Mucosa of rectum (tissue), 2 donors: ENCODE measurements around the gene CEP350.

Experiments
- H3K27ac ChIP-seq, 2 donors: one replicate each; pipeline ENCODE4 v1.7.0; 2013; ENCODE audit warnings: inconsistent platforms in 2 of 2, low read depth in 2 of 2, low read length in 2 of 2
- H3K27me3 ChIP-seq, 2 donors: one replicate each; pipeline ENCODE4 v1.7.0; 2013; ENCODE audit warnings: low read length in 2 of 2; ENCODE audit not compliant: control insufficient read depth in 2 of 2, insufficient read depth in 2 of 2
- H3K36me3 ChIP-seq, 2 donors: one replicate each; pipeline ENCODE4 v1.7.0; 2013; ENCODE audit warnings: low read length in 2 of 2; ENCODE audit not compliant: control insufficient read depth in 2 of 2, insufficient read depth in 2 of 2
- H3K4me1 ChIP-seq, 2 donors: one replicate each; pipeline ENCODE4 v1.7.0; 2013; ENCODE audit warnings: low read length in 2 of 2, mild to moderate bottlenecking in 1 of 2; ENCODE audit not compliant: control insufficient read depth in 2 of 2, insufficient read depth in 2 of 2
- H3K4me3 ChIP-seq, 2 donors: one replicate each; pipeline ENCODE4 v1.7.0; 2013; ENCODE audit warnings: low read length in 2 of 2
- H3K9ac ChIP-seq, 2 donors: one replicate each; pipeline ENCODE4 v1.7.0; 2013; ENCODE audit warnings: low read length in 2 of 2, low read depth in 1 of 2, mild to moderate bottlenecking in 1 of 2
- H3K9me3 ChIP-seq, 2 donors: one replicate each; pipeline ENCODE4 v1.7.0; 2013; ENCODE audit warnings: low read length in 2 of 2; ENCODE audit not compliant: control insufficient read depth in 2 of 2
- donor health status: healthy.
- donor health status: Normal muscosa, but diverticular disease.

CEP350 gene

DNA sequence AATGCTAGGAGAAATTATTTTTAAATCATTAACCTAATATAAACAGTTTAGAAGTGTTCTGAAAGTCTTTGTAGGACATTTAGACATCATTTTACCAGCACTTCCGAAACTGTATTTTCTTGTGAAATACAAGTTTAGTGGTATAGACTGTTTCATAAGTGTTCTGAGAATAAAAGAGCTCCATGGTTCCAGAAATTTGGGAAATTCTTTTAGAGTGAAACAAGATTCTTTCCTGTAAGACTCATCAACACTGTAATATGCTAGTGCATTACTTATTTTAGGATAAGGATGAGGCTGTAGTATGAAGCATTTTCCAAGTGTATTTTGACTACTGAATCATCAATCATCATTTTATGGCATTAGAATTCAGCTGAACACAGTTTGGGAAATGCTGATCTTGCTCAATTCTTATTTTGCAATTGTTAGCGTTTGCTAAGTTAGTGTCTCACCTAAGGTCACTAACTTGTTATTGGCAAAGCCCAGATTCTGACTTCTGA, 73.4 kb downstream of the CEP350 start:
- no peak overlapping the region for H3K9ac ChIP-seq
- H3K27me3 ChIP-seq = no peaks in the 10 kb centered on the region
- no peak overlapping the region for H3K27ac ChIP-seq
- H3K9me3 ChIP-seq = no peaks in the 10 kb centered on the region
- no peak overlapping the region for H3K4me3 ChIP-seq
- H3K4me1 ChIP-seq = no peaks in the 10 kb centered on the region
- peaks cover 31 to 42% of the 10 kb centered on the region in 2 donors for H3K36me3 ChIP-seq

DNA sequence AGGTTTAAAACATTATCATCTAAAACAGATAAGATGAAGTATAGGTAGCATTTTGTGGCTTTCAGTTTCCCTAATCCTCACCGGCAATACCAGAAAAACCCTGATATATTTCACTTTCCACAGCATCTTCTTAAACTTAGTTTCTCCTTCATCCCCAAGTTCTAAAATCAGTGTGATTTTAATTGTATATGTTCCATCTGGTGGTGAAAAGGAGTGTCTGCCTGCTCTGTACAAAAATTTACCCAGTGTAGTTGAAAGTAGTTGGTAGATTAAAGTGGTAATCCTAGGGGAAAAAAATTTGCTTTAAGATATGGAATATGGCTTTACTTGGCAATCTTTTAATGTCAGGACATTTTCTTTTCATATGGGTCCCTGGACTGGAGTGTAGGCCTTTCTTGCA, 74.3 kb downstream of the CEP350 start:
- H3K9ac ChIP-seq = no peak overlapping the region

DNA sequence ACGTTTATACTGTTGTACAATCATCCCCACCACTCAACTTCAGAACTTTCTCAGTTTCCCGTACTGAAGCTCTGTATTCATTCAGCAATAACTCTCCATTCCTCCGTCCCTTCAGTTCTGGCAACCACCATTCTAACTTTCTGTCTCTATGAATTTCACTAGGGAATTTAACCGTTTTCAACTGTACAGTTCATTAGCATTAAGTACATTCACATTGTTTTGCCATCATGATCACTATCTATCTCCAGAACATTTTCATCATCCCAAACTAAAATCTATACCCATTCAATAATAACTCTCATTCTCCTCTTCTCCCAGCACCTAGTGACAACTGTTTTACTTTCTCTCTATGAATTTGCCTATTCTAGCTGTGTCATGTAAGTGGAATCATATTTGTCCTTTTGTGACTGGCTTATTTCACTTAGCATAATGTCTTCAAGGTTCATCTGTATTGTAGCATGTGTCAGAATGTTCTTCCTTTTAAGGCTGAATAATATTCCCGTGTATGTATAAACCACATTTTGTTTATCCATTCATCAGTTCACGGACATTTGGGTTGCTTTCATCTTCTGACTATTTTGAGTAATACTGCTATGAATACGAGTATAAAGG, 75.0 kb downstream of the CEP350 start:
- H3K4me3 ChIP-seq = no peak overlapping the region
- H3K36me3 ChIP-seq = peaks cover 33 to 44% of the 10 kb centered on the region in 2 donors
- H3K9me3 ChIP-seq = no peaks in the 10 kb centered on the region
- H3K4me1 ChIP-seq = no peaks in the 10 kb centered on the region
- no peaks in the 10 kb centered on the region for H3K27me3 ChIP-seq
- no peak overlapping the region for H3K9ac ChIP-seq
- no peak overlapping the region for H3K27ac ChIP-seq

More for the DNA sequence above, 74.3 kb downstream of the CEP350 start:
- peaks cover 30 to 41% of the 10 kb centered on the region in 2 donors for H3K36me3 ChIP-seq
- no peaks in the 10 kb centered on the region for H3K27me3 ChIP-seq
- no peaks in the 10 kb centered on the region for H3K4me1 ChIP-seq
- no peak overlapping the region for H3K27ac ChIP-seq
- no peak overlapping the region for H3K4me3 ChIP-seq
- no peaks in the 10 kb centered on the region for H3K9me3 ChIP-seq

DNA sequence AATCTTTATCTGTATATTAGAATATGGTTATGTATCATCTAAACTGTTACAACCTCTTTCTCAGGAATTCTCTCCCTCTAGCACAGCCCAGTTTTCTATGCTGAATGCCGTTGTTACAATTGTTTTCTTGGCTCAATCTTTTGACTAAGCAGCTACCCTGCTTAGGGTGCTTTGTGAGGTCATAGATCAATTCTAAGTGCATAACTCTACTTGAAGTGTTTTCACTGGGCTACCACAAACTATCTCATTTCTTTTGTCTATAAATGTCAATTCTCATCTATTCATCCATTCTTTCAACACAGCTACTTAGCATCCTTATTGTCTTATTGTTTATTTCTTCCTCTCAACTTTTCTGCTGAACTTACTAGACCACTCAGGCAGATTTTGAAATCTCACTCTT, 77.1 kb downstream of the CEP350 start:
- Histone ChIP-seq H3K4me1 (no peaks in the 10 kb centered on the region), H3K27me3 (no peaks in the 10 kb centered on the region), H3K9ac (no peak overlapping the region), H3K9me3 (no peaks in the 10 kb centered on the region), H3K27ac (no peak overlapping the region), H3K36me3 (peaks cover 46 to 48% of the 10 kb centered on the region in 2 donors), H3K4me3 (no peak overlapping the region)

DNA sequence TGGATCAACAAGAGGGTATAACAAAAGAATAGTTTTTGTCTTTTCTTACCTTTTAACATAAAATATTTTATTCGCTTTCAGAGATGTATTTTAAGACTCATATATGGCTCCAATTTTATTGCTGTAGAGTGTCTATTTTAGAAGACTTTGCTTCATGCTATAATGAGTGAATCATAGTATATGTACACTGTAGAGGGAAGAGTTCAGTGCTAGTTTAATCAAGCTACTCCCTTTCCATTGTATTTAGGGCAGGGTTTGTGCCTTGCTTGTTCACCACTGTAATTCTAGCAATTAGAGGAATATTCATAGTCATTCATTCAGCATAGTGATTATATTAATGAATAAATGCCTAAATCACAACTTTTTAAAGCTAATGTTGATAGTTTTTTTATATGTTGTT, 78.8 kb downstream of the CEP350 start:
- H3K9ac ChIP-seq = no peak overlapping the region
- no peaks in the 10 kb centered on the region for H3K4me1 ChIP-seq
- no peaks in the 10 kb centered on the region for H3K9me3 ChIP-seq
- peaks cover 42 to 48% of the 10 kb centered on the region in 2 donors for H3K36me3 ChIP-seq
- no peak overlapping the region for H3K27ac ChIP-seq
- no peak overlapping the region for H3K4me3 ChIP-seq
- H3K27me3 ChIP-seq = no peaks in the 10 kb centered on the region

DNA sequence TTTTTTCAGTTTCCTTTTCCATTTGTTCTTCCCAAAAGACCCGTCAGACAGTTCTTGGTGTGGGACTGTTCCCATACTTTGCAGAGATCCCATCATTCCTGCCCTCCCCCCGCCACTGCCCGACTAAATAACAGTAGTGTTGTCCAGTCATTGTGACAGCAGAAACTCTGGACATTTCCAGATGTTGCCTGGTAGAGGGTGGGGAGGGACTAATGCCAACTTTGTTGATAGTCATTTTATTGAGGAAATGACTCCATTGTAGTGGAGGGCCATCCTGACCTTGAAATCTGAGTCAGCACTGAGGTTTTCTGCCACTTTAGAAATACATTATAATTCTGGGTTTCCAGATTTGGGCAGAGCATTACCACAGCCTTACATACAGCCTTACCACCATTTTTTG, 85.4 kb downstream of the CEP350 start:
- no peaks in the 10 kb centered on the region for H3K9me3 ChIP-seq
- no peak overlapping the region for H3K4me3 ChIP-seq
- H3K27me3 ChIP-seq = no peaks in the 10 kb centered on the region
- peaks cover 54 to 57% of the 10 kb centered on the region in 2 donors for H3K36me3 ChIP-seq
- H3K27ac ChIP-seq = no peak overlapping the region
- H3K9ac ChIP-seq = no peak overlapping the region
- H3K4me1 ChIP-seq = no peaks in the 10 kb centered on the region

DNA sequence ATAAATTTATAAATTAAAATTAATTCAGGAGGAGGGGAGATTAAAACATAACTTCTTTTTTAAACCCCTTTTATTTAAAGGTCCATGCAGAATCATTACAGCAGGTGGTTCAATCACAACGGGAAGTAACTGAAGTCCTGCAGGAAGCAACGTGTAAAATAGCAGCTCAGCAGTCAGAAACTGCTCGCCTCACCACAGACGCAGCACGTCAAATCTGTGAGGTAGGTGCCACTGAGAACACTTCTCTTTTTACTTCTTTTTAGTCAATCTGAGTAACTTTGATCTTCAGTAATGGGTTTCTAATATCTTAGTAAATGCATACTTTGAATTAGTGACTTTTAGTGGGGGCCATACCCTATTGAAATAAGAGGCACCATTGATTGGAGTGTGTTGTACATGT, 87.0 kb downstream of the CEP350 start:
- Histone ChIP-seq H3K27me3 (no peaks in the 10 kb centered on the region), H3K4me3 (no peak overlapping the region), H3K27ac (no peak overlapping the region), H3K9ac (no peak overlapping the region), H3K36me3 (peaks cover 55 to 56% of the 10 kb centered on the region in 2 donors), H3K4me1 (no peaks in the 10 kb centered on the region), H3K9me3 (no peaks in the 10 kb centered on the region)

DNA sequence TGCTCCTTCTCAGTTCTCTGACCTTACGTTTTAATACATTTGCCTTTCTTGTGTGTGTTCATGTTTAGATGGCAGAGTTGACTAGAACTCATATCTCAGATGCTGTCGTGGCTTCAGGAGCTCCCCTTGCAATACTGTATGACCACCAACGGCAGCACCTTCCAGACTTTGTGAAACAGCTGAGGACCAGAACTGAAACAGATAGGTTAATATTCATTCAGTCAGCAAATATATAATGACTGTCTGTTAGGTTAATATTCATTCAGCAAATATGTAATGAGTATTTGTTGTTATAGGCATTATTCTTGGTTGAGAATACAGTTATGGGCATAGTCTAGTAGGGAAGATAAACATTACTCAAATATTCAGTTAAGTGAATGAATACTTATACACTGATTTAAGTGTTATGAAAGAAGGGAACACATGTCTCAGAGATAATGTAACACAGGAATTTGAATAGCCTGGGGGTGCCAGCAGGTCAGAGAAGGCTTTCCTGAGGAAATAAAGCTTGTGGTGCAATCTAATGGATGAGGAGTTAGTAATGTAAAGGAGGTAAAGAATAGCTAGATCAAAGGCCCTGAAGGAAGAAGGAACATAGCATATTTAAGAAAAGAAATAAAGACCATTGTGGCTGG, 88.5 kb downstream of the CEP350 start:
- H3K27ac ChIP-seq = no peak overlapping the region
- no peak overlapping the region for H3K9ac ChIP-seq
- H3K9me3 ChIP-seq = no peaks in the 10 kb centered on the region
- H3K4me1 ChIP-seq = no peaks in the 10 kb centered on the region
- no peaks in the 10 kb centered on the region for H3K27me3 ChIP-seq
- no peak overlapping the region for H3K4me3 ChIP-seq
- H3K36me3 ChIP-seq = peaks cover 51 to 58% of the 10 kb centered on the region in 2 donors

DNA sequence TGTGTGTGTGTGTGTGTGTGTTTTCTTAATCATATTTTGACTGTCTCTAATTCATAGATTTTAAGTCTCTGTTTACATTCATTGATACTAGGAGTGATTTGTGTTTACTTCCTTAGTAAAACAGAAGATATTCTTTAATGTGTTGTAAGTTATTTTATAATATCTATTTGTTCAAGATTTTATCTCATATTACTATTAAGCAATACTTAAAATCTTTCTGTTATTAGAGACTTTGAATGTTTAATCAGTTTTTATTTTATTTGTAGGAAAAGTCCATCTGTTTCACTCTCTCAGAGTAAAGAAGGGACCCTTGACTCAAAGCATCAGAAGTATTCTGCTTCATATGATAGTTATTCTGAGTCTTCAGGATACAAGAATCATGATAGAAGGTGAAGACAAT, 89.2 kb downstream of the CEP350 start:
- no peaks in the 10 kb centered on the region for H3K4me1 ChIP-seq
- no peaks in the 10 kb centered on the region for H3K9me3 ChIP-seq
- H3K27ac ChIP-seq = no peak overlapping the region
- H3K27me3 ChIP-seq = no peaks in the 10 kb centered on the region
- no peak overlapping the region for H3K9ac ChIP-seq
- H3K36me3 ChIP-seq = peaks cover 51 to 59% of the 10 kb centered on the region in 2 donors
- H3K4me3 ChIP-seq = no peak overlapping the region

DNA sequence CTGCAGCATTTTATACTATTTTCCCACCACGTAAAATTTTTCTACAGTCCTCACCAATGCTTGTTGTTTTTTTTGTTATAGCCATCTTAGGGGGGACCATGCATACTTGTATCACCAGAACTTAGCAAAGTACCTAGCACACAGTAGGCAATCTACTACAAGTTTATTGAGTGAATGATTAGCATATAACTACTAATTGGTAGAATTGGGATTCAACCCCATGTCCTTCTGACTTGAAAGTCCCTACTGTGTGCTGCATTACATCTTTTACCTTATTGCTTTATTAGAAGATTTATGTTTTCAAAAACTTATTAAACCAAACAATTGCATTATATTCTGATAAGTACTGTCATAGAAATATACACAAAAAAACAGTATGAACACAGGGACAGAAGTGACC, 92.1 kb downstream of the CEP350 start:
- Histone ChIP-seq H3K4me3 (no peak overlapping the region), H3K27me3 (no peaks in the 10 kb centered on the region), H3K4me1 (no peaks in the 10 kb centered on the region), H3K9ac (no peak overlapping the region), H3K9me3 (no peaks in the 10 kb centered on the region), H3K27ac (no peak overlapping the region), H3K36me3 (peaks cover 56 to 63% of the 10 kb centered on the region in 2 donors)
